Lower leg skin (tissue), 4 donors: Measurements from ENCODE around the gene MEI4. TPM values are rescaled to one million over a fixed set of nuclear protein-coding genes. Genes with fewer than 3 reads are reported as not detected.
"Not testable (repeated sequence)": the region's sequence is repeated elsewhere in the genome, so short reads cannot be mapped to it uniquely, and the experiment has no call there.

Experiments used
- DNase-seq, 2 donors: peaks; one replicate each; pipeline ENCODE4 v3.0.0-alpha.2; 2019; ENCODE audit warnings: low spot score in 2 of 2
- H3K4me3 ChIP-seq: fragments of 200-600 bp; sonication (generic); 2 replicates; pipeline ENCODE4 v1.5.1; 2017; ENCODE audit warnings: mild to moderate bottlenecking, low read depth; ENCODE audit not compliant: poor library complexity, severe bottlenecking
- POLR2A ChIP-seq, 2 donors: fragments of 450-650 bp; IDR thresholded peaks; one replicate each; pipeline ENCODE4 v1.6.1; 2016 to 2017; ENCODE audit warnings: antibody characterized with exemption in 2 of 2, mild to moderate bottlenecking in 1 of 2, moderate library complexity in 1 of 2
- WGBS, 2 donors: methylation state at CpG; one replicate each; pipeline ENCODE4 v1.1.5; 2018; 5-methylcytosine and 5-hydroxymethylcytosine counted together
- intact Hi-C: fragments of 100-400 bp; cut with DNase I; formaldehyde crosslinking; loops from one replicate; pipeline ENCODE4 v1.15.0; 2023; ENCODE audit warnings: low total_unique reads
- total RNA-seq, 4 donors: library from RNA; depleted of rRNA; stranded (reverse); fragments of >200 nt; gene quantifications; one replicate each; pipeline ENCODE4 v1.1.0, GENCODE V29; 2016
- TF ChIP-seq, protein P1 (sequence below), 3 donors: fragments of 450-650 bp; IDR thresholded peaks; one replicate each; pipeline ENCODE4 v1.5.1; 2016; ENCODE audit warnings: antibody characterized with exemption in 3 of 3, mild to moderate bottlenecking in 3 of 3, moderate library complexity in 2 of 3

MEI4 gene
- total RNA-seq, 4 donors from 2014 or later: 0.05 TPM; not detected in 3

DNA sequence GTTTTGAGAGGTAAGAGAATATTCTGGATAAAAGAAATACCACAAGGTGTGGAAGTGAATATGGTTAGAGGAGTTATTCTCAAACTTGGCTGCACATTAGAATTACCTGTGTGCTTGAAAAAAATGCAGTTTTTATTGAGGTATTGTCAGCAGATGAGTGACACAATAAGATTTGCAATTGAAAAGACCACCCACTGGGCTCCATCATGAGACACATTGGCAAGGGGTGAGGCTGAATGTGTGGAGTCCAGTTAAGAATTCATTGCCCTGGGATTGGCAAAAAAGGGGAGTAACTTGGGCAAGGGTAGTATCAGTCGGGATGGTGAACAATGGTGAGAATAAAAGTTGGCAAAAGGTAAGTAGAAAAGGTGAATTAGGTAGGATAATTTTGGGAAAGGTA lies 63.5 kb downstream of the MEI4 start:
- no peak for DNase-seq
- intact Hi-C loops: no loop called here
- no peak for TF ChIP-seq POLR2A (IDR thresholded peaks at IDR 0.05)
- TF ChIP-seq, protein P1, sequence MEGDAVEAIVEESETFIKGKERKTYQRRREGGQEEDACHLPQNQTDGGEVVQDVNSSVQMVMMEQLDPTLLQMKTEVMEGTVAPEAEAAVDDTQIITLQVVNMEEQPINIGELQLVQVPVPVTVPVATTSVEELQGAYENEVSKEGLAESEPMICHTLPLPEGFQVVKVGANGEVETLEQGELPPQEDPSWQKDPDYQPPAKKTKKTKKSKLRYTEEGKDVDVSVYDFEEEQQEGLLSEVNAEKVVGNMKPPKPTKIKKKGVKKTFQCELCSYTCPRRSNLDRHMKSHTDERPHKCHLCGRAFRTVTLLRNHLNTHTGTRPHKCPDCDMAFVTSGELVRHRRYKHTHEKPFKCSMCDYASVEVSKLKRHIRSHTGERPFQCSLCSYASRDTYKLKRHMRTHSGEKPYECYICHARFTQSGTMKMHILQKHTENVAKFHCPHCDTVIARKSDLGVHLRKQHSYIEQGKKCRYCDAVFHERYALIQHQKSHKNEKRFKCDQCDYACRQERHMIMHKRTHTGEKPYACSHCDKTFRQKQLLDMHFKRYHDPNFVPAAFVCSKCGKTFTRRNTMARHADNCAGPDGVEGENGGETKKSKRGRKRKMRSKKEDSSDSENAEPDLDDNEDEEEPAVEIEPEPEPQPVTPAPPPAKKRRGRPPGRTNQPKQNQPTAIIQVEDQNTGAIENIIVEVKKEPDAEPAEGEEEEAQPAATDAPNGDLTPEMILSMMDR (IDR thresholded peaks at IDR 0.05): no peak
- no peak overlapping the region for H3K4me3 ChIP-seq
- 78 to 87% methylated on average over 1 of the region's 1 CpG for WGBS, 2 donors

DNA sequence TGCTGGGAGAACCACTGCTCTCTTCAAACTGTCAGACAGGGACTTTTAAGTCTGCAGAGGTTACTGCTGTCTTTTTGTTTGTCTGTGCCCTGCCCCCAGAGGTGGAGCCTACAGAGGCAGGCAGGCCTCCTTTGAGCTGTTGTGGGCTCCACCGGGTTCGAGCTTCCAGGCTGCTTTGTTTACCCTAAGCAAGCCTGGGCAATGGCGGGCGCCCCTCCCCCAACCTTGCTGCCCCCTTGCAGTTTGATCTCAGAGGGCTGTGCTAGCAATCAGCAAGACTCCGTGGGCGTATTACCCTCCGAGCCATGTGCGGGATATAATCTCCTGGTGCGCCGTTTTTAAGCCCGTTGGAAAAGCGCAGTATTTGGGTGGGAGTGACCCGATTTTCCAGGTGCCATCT lies 83.2 kb downstream of the MEI4 start:
- DNase-seq, H3K4me3 ChIP-seq, intact Hi-C loops: not testable (repeated sequence)
- WGBS, 2 donors: 85 to 93% methylated on average over 11 to 13 of the region's 13 CpGs

DNA sequence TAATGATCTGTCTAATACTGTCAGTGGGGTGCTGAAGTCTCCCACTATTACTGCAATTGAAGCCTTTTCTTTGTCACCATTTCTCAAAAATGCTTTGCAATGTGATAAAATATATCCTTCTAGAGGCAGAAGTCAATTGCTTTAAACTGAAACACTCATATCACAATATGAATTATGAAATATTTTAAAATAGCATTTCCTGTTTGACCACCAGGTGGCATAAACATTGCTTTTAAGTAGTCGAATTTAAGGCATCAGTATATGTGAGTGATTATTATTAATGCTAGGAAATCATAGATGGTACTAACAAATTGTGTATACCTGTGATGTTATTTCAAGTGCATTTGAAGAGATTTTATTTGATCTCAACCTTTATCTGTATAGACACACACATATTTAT lies 87.5 kb downstream of the MEI4 start:
- 4 to 9% methylated on average over 1 of the region's 1 CpG for WGBS, 2 donors
- no peak for DNase-seq
- intact Hi-C loops: no loop called here
- TF ChIP-seq, protein P1 (IDR thresholded peaks at IDR 0.05): no peak
- TF ChIP-seq POLR2A (IDR thresholded peaks at IDR 0.05): no peak
- no peak overlapping the region for H3K4me3 ChIP-seq

DNA sequence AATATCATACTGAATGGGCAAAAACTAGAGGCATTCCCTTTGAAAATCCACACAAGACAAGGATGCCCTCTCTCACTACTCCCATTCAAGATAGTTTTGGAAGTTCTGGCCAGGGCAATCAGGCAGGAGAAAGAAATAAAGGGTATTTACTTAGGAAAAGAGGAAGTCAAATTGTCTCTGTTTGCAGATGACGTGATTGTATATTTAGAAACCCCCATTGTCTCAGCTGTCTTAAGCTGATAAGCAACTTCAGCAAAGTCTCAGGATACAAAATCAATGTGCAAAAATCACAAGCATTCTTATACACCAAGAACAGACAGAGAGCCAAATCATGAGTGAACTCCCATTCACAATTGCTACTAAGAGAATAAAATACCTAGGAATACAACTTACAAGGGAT lies 99.3 kb downstream of the MEI4 start:
- WGBS, 2 donors: 65 to 81% methylated on average over 1 of the region's 1 CpG
- intact Hi-C loops, H3K4me3 ChIP-seq: not testable (repeated sequence)

DNA sequence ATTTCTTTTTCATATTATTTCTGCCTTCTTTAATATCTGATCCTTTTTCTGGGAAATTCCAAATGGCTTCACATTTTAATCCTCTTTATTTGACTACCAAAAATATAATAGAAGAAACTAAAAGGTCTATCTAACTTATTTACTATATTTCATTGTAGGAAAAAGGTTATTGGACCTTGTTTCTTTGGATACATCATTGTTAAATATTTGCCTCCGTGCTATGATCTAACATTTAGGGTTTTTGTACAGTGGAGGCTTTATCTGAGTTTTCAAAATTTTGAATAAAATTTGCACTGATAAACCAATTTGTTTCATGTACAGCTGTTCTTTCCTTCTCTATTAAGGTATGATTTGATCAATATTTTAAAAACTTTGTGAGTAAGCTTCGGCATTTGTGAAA lies 109.5 kb downstream of the MEI4 start:
- no peak for DNase-seq
- no peak overlapping the region for H3K4me3 ChIP-seq
- intact Hi-C loops: no loop called here
- TF ChIP-seq, protein P1 (IDR thresholded peaks at IDR 0.05): no peak
- TF ChIP-seq POLR2A (IDR thresholded peaks at IDR 0.05): no peak
- WGBS, 2 donors: 89 to 90% methylated on average over 2 of the region's 2 CpGs

More for the DNA sequence above, 99.3 kb downstream of the MEI4 start:
- DNase-seq: not testable (repeated sequence)

DNA sequence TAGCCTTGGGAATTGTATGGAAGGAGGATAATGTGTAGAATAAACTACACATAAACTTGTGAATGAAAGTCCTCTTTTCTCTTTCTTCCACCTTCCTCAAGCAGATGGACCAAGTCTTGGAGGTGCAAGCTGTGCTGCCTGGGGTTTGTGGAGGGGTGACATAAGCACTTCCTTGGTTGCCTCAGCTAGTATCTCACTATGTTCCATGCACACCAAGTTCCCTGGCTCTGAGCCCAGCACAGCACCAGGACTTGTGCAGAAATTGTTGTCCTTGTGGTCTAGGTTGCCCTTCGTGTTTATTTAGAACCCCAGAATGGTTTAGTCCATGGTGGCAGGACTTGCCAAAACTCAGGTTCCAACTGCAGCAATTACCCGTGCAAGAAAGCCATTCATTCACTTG lies 110.3 kb downstream of the MEI4 start:
- no peak for DNase-seq
- intact Hi-C loops: no loop called here
- no peak overlapping the region for H3K4me3 ChIP-seq
- 91 to 92% methylated on average over 2 of the region's 2 CpGs for WGBS, 2 donors
- no peak for TF ChIP-seq POLR2A (IDR thresholded peaks at IDR 0.05)
- TF ChIP-seq, protein P1 (IDR thresholded peaks at IDR 0.05): no peak

DNA sequence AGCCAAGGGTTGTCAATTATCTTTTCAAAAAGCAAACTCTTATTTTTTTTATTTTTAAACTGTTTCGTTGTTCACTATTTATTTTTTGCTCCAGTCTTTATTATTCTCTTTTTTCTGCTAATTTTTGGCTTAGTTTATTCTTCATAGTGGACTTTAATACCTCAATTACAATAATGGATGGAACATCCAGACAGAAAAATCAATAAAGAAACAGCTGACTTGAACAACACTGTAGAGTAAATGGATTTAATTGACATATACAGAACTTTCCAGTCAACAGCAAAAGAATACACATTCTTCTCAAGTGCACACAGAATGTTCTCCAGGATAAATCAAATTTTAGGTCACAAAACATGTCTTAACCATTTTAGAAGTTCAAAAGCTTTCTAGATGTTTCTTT lies 111.5 kb downstream of the MEI4 start:
- 80 to 83% methylated on average over 1 of the region's 1 CpG for WGBS, 2 donors
- TF ChIP-seq, protein P1 (IDR thresholded peaks at IDR 0.05): no peak
- TF ChIP-seq POLR2A (IDR thresholded peaks at IDR 0.05): no peak

More for the DNA sequence above, 111.5 kb downstream of the MEI4 start:
- no peak overlapping the region for H3K4me3 ChIP-seq
- intact Hi-C loops: no loop called here
- no peak for DNase-seq
